Nephron progenitor cell (in vitro differentiated cells): ENCODE measurements around the gene GABRR2.
A peak's percentile ranks its signal among the peaks of the same experiment; 100 is the strongest.

Source experiments
- DNase-seq: peaks from one replicate; pipeline ENCODE4 v3.0.0; 2021
- H3K27ac Mint-ChIP-seq: 2 replicates; pipeline ENCODE4 v1.8.0; 2021; ENCODE audit warnings: mild to moderate bottlenecking, moderate library complexity, mixed read lengths
- H3K27me3 Mint-ChIP-seq: 2 replicates; pipeline ENCODE4 v1.8.0; 2021; ENCODE audit warnings: mild to moderate bottlenecking, low read depth, mixed read lengths; ENCODE audit not compliant: poor library complexity
- H3K36me3 Mint-ChIP-seq: 2 replicates; pipeline ENCODE4 v1.8.0; 2021; ENCODE audit warnings: low read depth, mixed read lengths
- H3K4me1 Mint-ChIP-seq: 2 replicates; pipeline ENCODE4 v1.8.0; 2021; ENCODE audit warnings: mixed read lengths
- H3K4me3 Mint-ChIP-seq: 2 replicates; pipeline ENCODE4 v1.8.0; 2021; ENCODE audit warnings: mild to moderate bottlenecking, moderate library complexity, mixed read lengths
- H3K9me3 Mint-ChIP-seq: 2 replicates; pipeline ENCODE4 v1.8.0; 2021; ENCODE audit warnings: mild to moderate bottlenecking, moderate library complexity, mixed read lengths
- TF ChIP-seq, protein P1 (sequence below): fragments of 200-600 bp; sonication (generic); IDR thresholded peaks from 2 replicates; pipeline ENCODE4 v1.5.0; 2021; ENCODE audit warnings: antibody characterized with exemption

GABRR2 gene

DNA sequence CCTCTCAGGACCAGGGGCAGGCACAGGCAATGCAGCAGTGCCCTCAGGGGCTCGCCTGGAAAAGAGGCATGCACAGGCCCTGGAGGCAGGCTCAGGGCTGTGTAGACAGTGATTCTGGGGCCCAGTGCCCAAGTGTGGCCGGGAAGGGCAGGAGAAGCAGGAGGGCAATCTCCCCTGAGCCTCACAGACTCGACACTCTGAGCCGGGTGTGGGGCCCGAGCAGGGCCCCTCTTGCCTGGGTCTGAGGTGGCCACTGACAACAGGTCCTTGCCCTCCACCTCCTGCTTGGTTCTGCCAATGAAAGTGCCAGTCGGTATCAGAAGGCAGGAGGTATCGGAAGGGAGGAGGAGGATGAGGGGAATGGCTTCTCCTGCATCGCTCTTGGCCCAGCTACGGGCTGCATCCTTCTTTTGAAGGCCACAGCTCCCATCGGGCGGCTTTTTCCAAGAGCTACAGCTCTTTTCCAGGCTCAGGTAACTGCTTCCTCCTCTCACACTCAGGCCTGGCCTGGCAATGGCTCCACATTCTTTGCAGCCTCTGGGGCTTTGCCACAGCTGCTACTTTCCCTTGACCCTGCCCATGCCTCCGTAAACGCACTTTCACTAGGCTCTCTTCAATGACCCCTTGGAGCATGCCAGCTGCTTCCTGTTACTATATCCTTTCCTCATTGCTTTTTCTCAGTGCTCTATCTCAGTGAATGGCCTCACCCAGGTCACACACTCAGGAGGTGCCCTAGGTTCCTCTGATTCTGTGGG lies 24.5 kb downstream of the GABRR2 start:
- DNase-seq: no peak
- Mint-ChIP-seq H3K27me3 (peaks cover 3% of the 10 kb centered on the region), H3K9me3 (no peaks in the 10 kb centered on the region), H3K4me3 (no peak overlapping the region), H3K36me3 (no peaks in the 10 kb centered on the region), H3K27ac (no peak overlapping the region), H3K4me1 (peaks cover 22% of the 10 kb centered on the region)
- TF ChIP-seq, protein P1, sequence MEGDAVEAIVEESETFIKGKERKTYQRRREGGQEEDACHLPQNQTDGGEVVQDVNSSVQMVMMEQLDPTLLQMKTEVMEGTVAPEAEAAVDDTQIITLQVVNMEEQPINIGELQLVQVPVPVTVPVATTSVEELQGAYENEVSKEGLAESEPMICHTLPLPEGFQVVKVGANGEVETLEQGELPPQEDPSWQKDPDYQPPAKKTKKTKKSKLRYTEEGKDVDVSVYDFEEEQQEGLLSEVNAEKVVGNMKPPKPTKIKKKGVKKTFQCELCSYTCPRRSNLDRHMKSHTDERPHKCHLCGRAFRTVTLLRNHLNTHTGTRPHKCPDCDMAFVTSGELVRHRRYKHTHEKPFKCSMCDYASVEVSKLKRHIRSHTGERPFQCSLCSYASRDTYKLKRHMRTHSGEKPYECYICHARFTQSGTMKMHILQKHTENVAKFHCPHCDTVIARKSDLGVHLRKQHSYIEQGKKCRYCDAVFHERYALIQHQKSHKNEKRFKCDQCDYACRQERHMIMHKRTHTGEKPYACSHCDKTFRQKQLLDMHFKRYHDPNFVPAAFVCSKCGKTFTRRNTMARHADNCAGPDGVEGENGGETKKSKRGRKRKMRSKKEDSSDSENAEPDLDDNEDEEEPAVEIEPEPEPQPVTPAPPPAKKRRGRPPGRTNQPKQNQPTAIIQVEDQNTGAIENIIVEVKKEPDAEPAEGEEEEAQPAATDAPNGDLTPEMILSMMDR: no peak

GRCh38 chr6:89289710-89290109 lies 25.4 kb downstream of the GABRR2 start:
- Mint-ChIP-seq H3K9me3 (no peaks in the 10 kb centered on the region), H3K27me3 (peaks cover 3% of the 10 kb centered on the region), H3K36me3 (no peaks in the 10 kb centered on the region), H3K4me3 (no peak overlapping the region), H3K27ac (no peak overlapping the region), H3K4me1 (peaks cover 22% of the 10 kb centered on the region)
- no peak for DNase-seq
- TF ChIP-seq, protein P1: no peak

DNA sequence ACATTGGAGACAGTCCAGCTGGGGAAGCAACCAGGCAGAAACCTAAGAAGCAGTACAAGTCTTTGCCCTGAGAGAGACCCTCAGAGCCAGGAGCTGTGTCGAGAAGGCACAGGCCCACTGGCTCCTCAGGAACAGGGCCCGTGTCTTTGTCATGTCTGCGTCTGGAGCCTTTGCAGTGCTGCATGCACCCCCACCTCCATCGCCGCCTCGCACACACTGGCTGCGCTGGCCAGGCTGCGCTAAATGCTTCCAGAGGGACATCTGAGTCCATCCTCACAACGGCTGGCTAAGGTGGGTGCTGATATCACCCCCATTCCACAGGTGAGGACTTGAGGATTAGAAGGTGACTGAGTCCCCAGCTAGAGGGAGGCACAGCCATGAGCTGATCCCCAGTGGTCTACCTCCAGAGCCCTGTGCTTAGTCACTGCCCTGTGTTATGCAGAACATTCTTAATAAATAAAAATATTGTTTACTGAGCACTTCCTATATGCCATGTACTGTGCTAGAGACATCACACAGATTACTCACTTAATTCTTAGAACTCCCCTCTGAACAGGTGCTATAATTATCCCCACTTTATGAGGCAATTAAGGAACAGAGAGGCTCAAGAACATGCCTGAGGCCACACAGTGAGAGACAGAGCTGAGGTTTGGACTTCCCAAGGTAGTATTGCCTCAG lies 27.6 kb downstream of the GABRR2 start:
- no peak for DNase-seq
- H3K9me3 Mint-ChIP-seq: no peaks in the 10 kb centered on the region
- no peaks in the 10 kb centered on the region for H3K36me3 Mint-ChIP-seq
- TF ChIP-seq, protein P1: no peak
- no peak overlapping the region for H3K27ac Mint-ChIP-seq
- H3K4me3 Mint-ChIP-seq: no peak overlapping the region
- peaks cover 22% of the 10 kb centered on the region for H3K4me1 Mint-ChIP-seq
- H3K27me3 Mint-ChIP-seq: peaks cover 3% of the 10 kb centered on the region

GRCh38 chr6:89286516-89286915 lies 28.6 kb downstream of the GABRR2 start:
- TF ChIP-seq, protein P1: no peak
- Mint-ChIP-seq H3K4me3 (peak overlapping the region; percentile 50), H3K27me3 (peaks cover 3% of the 10 kb centered on the region), H3K27ac (no peak overlapping the region), H3K9me3 (no peaks in the 10 kb centered on the region), H3K4me1 (peaks cover 27% of the 10 kb centered on the region), H3K36me3 (no peaks in the 10 kb centered on the region)
- no peak for DNase-seq

GRCh38 chr6:89284963-89285735 lies 29.9 kb downstream of the GABRR2 start:
- Mint-ChIP-seq H3K4me3 (no peak overlapping the region), H3K4me1 (peaks cover 21% of the 10 kb centered on the region), H3K27ac (peak overlapping the region; percentile 29), H3K9me3 (no peaks in the 10 kb centered on the region), H3K27me3 (peaks cover 3% of the 10 kb centered on the region), H3K36me3 (no peaks in the 10 kb centered on the region)
- DNase-seq: no peak
- TF ChIP-seq, protein P1: no peak
